ENCODE data around the gene CLIP1.
A peak's percentile ranks its signal among the peaks of the same experiment; 100 is the strongest.
"Not testable (repeated sequence)": the region's sequence is repeated elsewhere in the genome, so short reads cannot be mapped to it uniquely, and the experiment has no call there.

CLIP1 gene

GRCh38 chr12:122362755-122363154 lies 59.7 kb downstream of the CLIP1 start:
- no peak overlapping the region for H3K4me3 ChIP-seq (ENCODE audit: low read depth, low read length)
- DNase-seq (ENCODE audit: low read depth), result no peak
- TF ChIP-seq CTCF (IDR thresholded peaks at IDR 0.05; ENCODE audit: insufficient read depth, low read depth, low read length, missing control alignments), result no peak

GRCh38 chr12:122358403-122358802 lies 64.1 kb downstream of the CLIP1 start:
- H3K4me3 ChIP-seq (ENCODE audit: low read depth, low read length); DNase-seq (ENCODE audit: low read depth): not testable (repeated sequence)

- H3K4me3 ChIP-seq (ENCODE audit: low read depth, low read length); DNase-seq (ENCODE audit: low read depth): not testable (repeated sequence)
These were observed 64.9 kb downstream of the CLIP1 start for GRCh38 chr12:122357536-122357935.

- not testable (repeated sequence) for H3K4me3 ChIP-seq (ENCODE audit: low read depth, low read length); DNase-seq (ENCODE audit: low read depth)
These were observed 65.5 kb downstream of the CLIP1 start for GRCh38 chr12:122356991-122357390.

- peak; percentile 68 for DNase-seq (ENCODE audit: low read depth)
- H3K4me3 ChIP-seq (ENCODE audit: low read depth, low read length), result no peak overlapping the region
- TF ChIP-seq CTCF (IDR thresholded peaks at IDR 0.05; ENCODE audit: insufficient read depth, low read depth, low read length, missing control alignments), result peak; percentile 73
These were observed 66.3 kb downstream of the CLIP1 start for GRCh38 chr12:122356192-122356635.

GRCh38 chr12:122355706-122356105 lies 66.8 kb downstream of the CLIP1 start:
- no peak for DNase-seq (ENCODE audit: low read depth)
- H3K4me3 ChIP-seq (ENCODE audit: low read depth, low read length), result no peak overlapping the region
- TF ChIP-seq CTCF (IDR thresholded peaks at IDR 0.05; ENCODE audit: insufficient read depth, low read depth, low read length, missing control alignments), result no peak

- H3K4me3 ChIP-seq (ENCODE audit: low read depth, low read length), result no peak overlapping the region
- DNase-seq (ENCODE audit: low read depth), result no peak
- no peak for TF ChIP-seq CTCF (IDR thresholded peaks at IDR 0.05; ENCODE audit: insufficient read depth, low read depth, low read length, missing control alignments)
These were observed 67.4 kb downstream of the CLIP1 start for GRCh38 chr12:122354958-122355641.

- no peak for DNase-seq (ENCODE audit: low read depth)
- no peak overlapping the region for H3K4me3 ChIP-seq (ENCODE audit: low read depth, low read length)
- TF ChIP-seq CTCF (IDR thresholded peaks at IDR 0.05; ENCODE audit: insufficient read depth, low read depth, low read length, missing control alignments), result no peak
These were observed 70.1 kb downstream of the CLIP1 start for GRCh38 chr12:122352394-122352793.
